ENCODE measurements around the gene FOXD2.

FOXD2 gene

DNA sequence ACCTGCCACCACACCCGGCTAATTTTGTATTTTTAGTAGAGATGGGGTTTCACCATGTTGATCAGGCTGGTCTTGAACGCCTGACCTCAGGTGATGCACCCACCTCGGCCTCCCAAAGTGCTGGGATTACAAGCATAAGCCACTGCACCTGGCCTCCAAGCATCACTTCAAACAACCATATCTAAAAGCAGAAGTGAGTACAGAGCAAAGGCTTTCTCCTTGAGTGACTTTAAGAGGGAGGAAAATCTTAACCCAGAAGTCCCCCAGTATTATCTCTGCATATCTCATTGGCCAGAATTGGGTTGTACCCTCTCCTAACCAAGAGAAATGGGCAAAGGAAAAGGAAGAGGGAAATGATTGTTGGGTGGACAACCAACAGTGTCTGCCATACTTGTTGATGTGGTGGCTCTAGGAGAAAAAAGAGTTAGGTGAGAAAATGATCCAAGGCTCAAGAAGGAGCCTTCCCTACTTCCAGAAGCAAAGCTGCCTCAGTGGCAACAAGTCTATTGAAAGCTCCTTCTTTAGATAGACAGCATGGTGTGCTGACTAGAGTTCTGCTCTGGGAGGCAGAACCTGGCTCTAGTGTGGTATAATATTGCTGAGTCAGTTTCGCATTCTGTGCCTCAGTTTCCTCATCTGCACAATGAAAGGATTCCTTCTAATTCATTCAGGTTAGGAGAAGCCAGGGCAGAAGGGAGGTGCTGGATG is 38.6 kb upstream of the FOXD2 start:
- no peak for DNase-seq (ENCODE audit: low read depth)
- no peak overlapping the region for H3K4me3 ChIP-seq (ENCODE audit: low read depth, low read length)
- TF ChIP-seq CTCF (IDR thresholded peaks at IDR 0.05; ENCODE audit: low read depth, low read length, missing control alignments): no peak

GRCh38 chr1:47399846-47400155 is 38.0 kb upstream of the FOXD2 start:
- no peak for DNase-seq (ENCODE audit: low read depth)
- H3K4me3 ChIP-seq (ENCODE audit: low read depth, low read length): no peak overlapping the region
- TF ChIP-seq CTCF (IDR thresholded peaks at IDR 0.05; ENCODE audit: low read depth, low read length, missing control alignments): no peak

GRCh38 chr1:47401761-47402160 is 36.1 kb upstream of the FOXD2 start:
- no peak overlapping the region for H3K4me3 ChIP-seq (ENCODE audit: low read depth, low read length)
- no peak for DNase-seq (ENCODE audit: low read depth)
- no peak for TF ChIP-seq CTCF (IDR thresholded peaks at IDR 0.05; ENCODE audit: low read depth, low read length, missing control alignments)

GRCh38 chr1:47402591-47402990 is 35.3 kb upstream of the FOXD2 start:
- no peak for TF ChIP-seq CTCF (IDR thresholded peaks at IDR 0.05; ENCODE audit: low read depth, low read length, missing control alignments)
- no peak for DNase-seq (ENCODE audit: low read depth)
- H3K4me3 ChIP-seq (ENCODE audit: low read depth, low read length): no peak overlapping the region

- H3K4me3 ChIP-seq (ENCODE audit: low read depth, low read length): no peak overlapping the region
- no peak for DNase-seq (ENCODE audit: low read depth)
- TF ChIP-seq CTCF (IDR thresholded peaks at IDR 0.05; ENCODE audit: low read depth, low read length, missing control alignments): no peak
Measured at GRCh38 chr1:47403321-47403910, 34.4 kb upstream of the FOXD2 start.

DNA sequence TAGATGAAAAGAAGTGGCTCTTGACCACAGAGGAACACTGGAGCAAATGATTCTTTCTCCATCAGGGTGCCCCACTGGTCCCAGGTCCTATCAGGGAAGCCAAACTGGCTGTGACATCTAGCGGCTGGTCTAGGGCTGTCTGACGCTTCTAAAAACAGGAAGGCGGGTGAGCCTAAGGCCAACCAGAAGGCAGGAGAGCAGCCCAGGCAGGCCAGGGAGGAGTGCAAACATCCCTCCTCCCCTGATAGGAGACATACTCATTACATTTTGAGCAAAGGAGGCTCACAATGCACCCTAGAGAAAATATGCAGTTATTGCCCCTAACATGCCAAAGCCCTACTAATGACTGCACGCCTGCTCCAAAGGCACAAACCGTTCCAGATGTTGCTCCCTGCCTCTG is 32.1 kb upstream of the FOXD2 start:
- no peak overlapping the region for H3K4me3 ChIP-seq (ENCODE audit: low read depth, low read length)
- no peak for DNase-seq (ENCODE audit: low read depth)
- no peak for TF ChIP-seq CTCF (IDR thresholded peaks at IDR 0.05; ENCODE audit: low read depth, low read length, missing control alignments)

DNA sequence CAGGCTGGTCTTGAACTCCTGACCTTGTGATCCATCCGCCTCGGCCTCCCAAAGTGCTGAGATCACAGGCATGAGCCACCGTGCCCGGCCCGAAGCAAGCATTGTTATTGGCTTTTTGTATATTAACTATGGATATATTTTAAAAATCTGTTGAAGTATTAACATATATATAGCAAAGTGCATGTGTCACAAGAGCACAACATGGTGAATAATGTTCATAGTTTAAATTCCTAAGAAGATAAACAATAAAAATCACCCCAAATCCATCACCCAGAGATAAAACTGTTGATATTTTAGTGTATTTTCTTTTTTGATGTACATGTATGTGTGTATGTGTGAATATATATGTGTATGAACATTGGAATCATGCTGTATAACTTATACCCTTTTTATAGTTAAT is 30.9 kb upstream of the FOXD2 start:
- TF ChIP-seq CTCF (IDR thresholded peaks at IDR 0.05; ENCODE audit: low read depth, low read length, missing control alignments): no peak
- no peak overlapping the region for H3K4me3 ChIP-seq (ENCODE audit: low read depth, low read length)
- no peak for DNase-seq (ENCODE audit: low read depth)

Measured in GM12864 (cell line).